WTC11 (cell line): ENCODE measurements around the gene GSDMA. TPM values are rescaled to one million over a fixed set of nuclear protein-coding genes. Genes with fewer than 3 reads are reported as not detected.

Experiments used
- ATF2 ChIP-seq: sonication (generic); formaldehyde crosslinking; IDR thresholded peaks from 2 replicates; pipeline ENCODE4 v1.8.1; 2022; ENCODE audit warnings: low read depth, missing genetic modification reagents, borderline replicate concordance
- ATF3 ChIP-seq: sonication (generic); formaldehyde crosslinking; conservative IDR thresholded peaks from 2 replicates; pipeline ENCODE4 v1.8.1; 2022; ENCODE audit warnings: mild to moderate bottlenecking, missing genetic modification reagents
- CREM ChIP-seq: sonication (generic); formaldehyde crosslinking; IDR thresholded peaks from 2 replicates; pipeline ENCODE4 v1.8.1; 2022; ENCODE audit warnings: mild to moderate bottlenecking, missing genetic modification reagents, moderate library complexity
- ELF4 ChIP-seq: sonication (generic); formaldehyde crosslinking; IDR thresholded peaks from 2 replicates; pipeline ENCODE4 v1.8.1; 2022; ENCODE audit warnings: low read depth, mild to moderate bottlenecking, moderate library complexity, missing genetic modification reagents
- EMX1 ChIP-seq: fragments of 250-450 bp; sonication (Bioruptor Pico); IDR thresholded peaks from 2 replicates; pipeline ENCODE4 v1.8.0; 2021; ENCODE audit warnings: mild to moderate bottlenecking
- FOXJ3 ChIP-seq: sonication (generic); formaldehyde crosslinking; IDR thresholded peaks from 2 replicates; pipeline ENCODE4 v1.9.0; 2021; ENCODE audit warnings: missing genetic modification reagents, mild to moderate bottlenecking, borderline replicate concordance
- FOXK1 ChIP-seq: sonication (generic); formaldehyde crosslinking; IDR thresholded peaks from 2 replicates; pipeline ENCODE4 v1.8.0; 2022; ENCODE audit warnings: mild to moderate bottlenecking, moderate library complexity, missing genetic modification reagents
- HMGA2 ChIP-seq: fragments of 250-450 bp; sonication (Bioruptor Pico); IDR thresholded peaks from 2 replicates; pipeline ENCODE4 v1.4.0; 2021; ENCODE audit warnings: mild to moderate bottlenecking, moderate library complexity
- HMGXB4 ChIP-seq: sonication (generic); formaldehyde crosslinking; IDR thresholded peaks from 2 replicates; pipeline ENCODE4 v1.8.1; 2023; ENCODE audit warnings: mild to moderate bottlenecking, moderate library complexity, missing genetic modification reagents
- JUN ChIP-seq: sonication (generic); formaldehyde crosslinking; IDR thresholded peaks from 2 replicates; pipeline ENCODE4 v1.8.0; 2023; ENCODE audit warnings: mild to moderate bottlenecking, missing genetic modification reagents
- MXD4 ChIP-seq: fragments of 250-450 bp; sonication (Bioruptor Pico); IDR thresholded peaks from 2 replicates; pipeline ENCODE4 v1.8.0; 2021; ENCODE audit warnings: mild to moderate bottlenecking, moderate library complexity, borderline replicate concordance
- MYBL2 ChIP-seq: sonication (generic); formaldehyde crosslinking; IDR thresholded peaks from 2 replicates; pipeline ENCODE4 v1.8.1; 2023; ENCODE audit warnings: mild to moderate bottlenecking, moderate library complexity, missing genetic modification reagents
- NR2C2 ChIP-seq: sonication (generic); formaldehyde crosslinking; IDR thresholded peaks from 2 replicates; pipeline ENCODE4 v1.8.0; 2022; ENCODE audit warnings: mild to moderate bottlenecking, missing genetic modification reagents
- PRRX2 ChIP-seq: fragments of 250-450 bp; sonication (Bioruptor Pico); IDR thresholded peaks from 2 replicates; pipeline ENCODE4 v1.8.0; 2021; ENCODE audit warnings: mild to moderate bottlenecking
- SMAD3 ChIP-seq: sonication (generic); formaldehyde crosslinking; IDR thresholded peaks from 2 replicates; pipeline ENCODE4 v1.8.0; 2022; ENCODE audit warnings: missing genetic modification reagents, mild to moderate bottlenecking, borderline replicate concordance
- SOX15 ChIP-seq: fragments of 250-450 bp; sonication (Bioruptor Pico); IDR thresholded peaks from 2 replicates; pipeline ENCODE4 v1.9.0; 2021; ENCODE audit warnings: mild to moderate bottlenecking
- ZBTB21 ChIP-seq: sonication (generic); formaldehyde crosslinking; IDR thresholded peaks from 2 replicates; pipeline ENCODE4 v1.8.1; 2023; ENCODE audit warnings: mild to moderate bottlenecking, missing genetic modification reagents, borderline replicate concordance
- ZNF138 ChIP-seq: sonication (generic); formaldehyde crosslinking; conservative IDR thresholded peaks from 2 replicates; pipeline ENCODE4 v1.8.1; 2022; ENCODE audit warnings: mild to moderate bottlenecking, moderate library complexity, missing genetic modification reagents
- ZNF219 ChIP-seq: sonication (generic); formaldehyde crosslinking; IDR thresholded peaks from 2 replicates; pipeline ENCODE4 v1.8.0; 2023; ENCODE audit warnings: missing genetic modification reagents, mild to moderate bottlenecking, borderline replicate concordance
- ZNF532 ChIP-seq: fragments of 250-450 bp; sonication (Bioruptor Pico); IDR thresholded peaks from 2 replicates; pipeline ENCODE4 v1.9.0; 2021; ENCODE audit warnings: mild to moderate bottlenecking, borderline replicate concordance
- ZSCAN18 ChIP-seq: fragments of 250-450 bp; sonication (Bioruptor Pico); IDR thresholded peaks from 2 replicates; pipeline ENCODE4 v2.1.2; 2022; ENCODE audit warnings: mild to moderate bottlenecking, moderate library complexity
- total RNA-seq: library from RNA; stranded (reverse); gene quantifications from 3 replicates; pipeline ENCODE4 v1.2.3, GENCODE V29; 2021
- TF ChIP-seq, protein P1 (sequence below): sonication (generic); formaldehyde crosslinking; IDR thresholded peaks from 2 replicates; pipeline ENCODE4 v1.8.1; 2022; ENCODE audit warnings: low read depth, mild to moderate bottlenecking, moderate library complexity, missing genetic modification reagents, borderline replicate concordance
- TF ChIP-seq, protein P2 (sequence below): sonication (generic); formaldehyde crosslinking; conservative IDR thresholded peaks from 2 replicates; pipeline ENCODE4 v1.8.1; 2023; ENCODE audit warnings: mild to moderate bottlenecking, low read depth, missing genetic modification reagents, moderate library complexity
- TF ChIP-seq, protein P3 (sequence below): fragments of 250-450 bp; sonication (Bioruptor Pico); IDR thresholded peaks from 2 replicates; pipeline ENCODE4 v1.9.0; 2021; ENCODE audit warnings: mild to moderate bottlenecking

The GSDMA gene
- total RNA-seq, 1 experiment from 2014 or later: not detected

DNA sequence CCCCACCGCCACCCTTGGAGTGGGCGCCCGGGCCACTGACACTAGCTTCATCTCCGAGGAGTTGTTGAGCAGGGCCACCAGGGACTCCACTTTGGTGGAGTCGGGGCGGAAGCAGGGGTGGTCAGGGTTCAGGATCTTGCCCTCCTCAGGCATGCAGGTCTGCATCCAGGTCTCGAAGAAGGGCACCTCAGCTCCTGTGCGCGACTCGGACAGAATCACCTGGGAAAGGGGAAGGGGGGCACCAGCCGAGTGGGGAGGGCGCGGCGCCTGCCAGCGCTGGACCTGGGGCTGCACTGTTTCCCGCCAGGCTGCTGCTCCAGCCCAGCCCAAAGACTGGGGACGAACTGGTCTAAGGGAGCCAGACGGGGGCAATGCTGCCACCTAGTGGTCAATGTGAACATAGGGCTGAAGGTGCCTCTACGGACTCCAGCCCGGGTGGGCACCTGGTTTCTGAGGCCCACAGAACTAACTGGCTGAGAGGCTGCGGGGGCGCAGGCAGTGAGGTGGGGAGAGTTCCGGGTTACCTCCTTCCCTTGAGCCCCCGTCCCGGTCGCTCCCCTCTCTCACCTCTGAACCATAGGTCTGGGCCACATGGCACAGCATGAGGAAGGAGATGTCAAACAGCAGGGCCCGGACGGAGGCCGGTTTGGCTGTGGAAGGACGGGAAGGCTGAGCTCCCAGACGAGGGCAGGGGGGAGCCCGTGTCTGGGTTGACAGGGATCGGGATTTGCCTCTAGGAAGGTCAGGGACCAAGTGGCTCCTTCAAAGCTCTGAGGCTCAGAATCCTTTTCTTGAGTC is 64.2 kb downstream of the GSDMA start (continued):
- TF ChIP-seq, protein P1, sequence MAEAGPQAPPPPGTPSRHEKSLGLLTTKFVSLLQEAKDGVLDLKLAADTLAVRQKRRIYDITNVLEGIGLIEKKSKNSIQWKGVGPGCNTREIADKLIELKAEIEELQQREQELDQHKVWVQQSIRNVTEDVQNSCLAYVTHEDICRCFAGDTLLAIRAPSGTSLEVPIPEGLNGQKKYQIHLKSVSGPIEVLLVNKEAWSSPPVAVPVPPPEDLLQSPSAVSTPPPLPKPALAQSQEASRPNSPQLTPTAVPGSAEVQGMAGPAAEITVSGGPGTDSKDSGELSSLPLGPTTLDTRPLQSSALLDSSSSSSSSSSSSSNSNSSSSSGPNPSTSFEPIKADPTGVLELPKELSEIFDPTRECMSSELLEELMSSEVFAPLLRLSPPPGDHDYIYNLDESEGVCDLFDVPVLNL (CRISPR knock-in tag): peak; percentile 48; the same call in 1 of the 2 replicates
- TF ChIP-seq ZNF138 (CRISPR knock-in tag) (no peak), MXD4 (no peak), EMX1 (CRISPR knock-in tag) (no peak), JUN (no peak), ATF3 (no peak), ELF4 (no peak), HMGA2 (CRISPR knock-in tag) (no peak), CREM (no peak), FOXJ3 (CRISPR knock-in tag) (no peak), FOXK1 (CRISPR knock-in tag) (no peak), ZNF219 (no peak), SOX15 (CRISPR knock-in tag) (no peak), SMAD3 (no peak), PRRX2 (CRISPR knock-in tag) (no peak), ATF2 (CRISPR knock-in tag) (no peak), MYBL2 (CRISPR knock-in tag) (no peak), HMGXB4 (CRISPR knock-in tag) (peak; percentile 29; the same call in 1 of the 2 replicates), ZSCAN18 (CRISPR knock-in tag) (no peak), NR2C2 (CRISPR knock-in tag) (0 out of 2 replicates have a peak, but pooled peaks have one; percentile 18), ZNF532 (CRISPR knock-in tag) (no peak), ZBTB21 (CRISPR knock-in tag) (no peak)
- TF ChIP-seq, protein P2, sequence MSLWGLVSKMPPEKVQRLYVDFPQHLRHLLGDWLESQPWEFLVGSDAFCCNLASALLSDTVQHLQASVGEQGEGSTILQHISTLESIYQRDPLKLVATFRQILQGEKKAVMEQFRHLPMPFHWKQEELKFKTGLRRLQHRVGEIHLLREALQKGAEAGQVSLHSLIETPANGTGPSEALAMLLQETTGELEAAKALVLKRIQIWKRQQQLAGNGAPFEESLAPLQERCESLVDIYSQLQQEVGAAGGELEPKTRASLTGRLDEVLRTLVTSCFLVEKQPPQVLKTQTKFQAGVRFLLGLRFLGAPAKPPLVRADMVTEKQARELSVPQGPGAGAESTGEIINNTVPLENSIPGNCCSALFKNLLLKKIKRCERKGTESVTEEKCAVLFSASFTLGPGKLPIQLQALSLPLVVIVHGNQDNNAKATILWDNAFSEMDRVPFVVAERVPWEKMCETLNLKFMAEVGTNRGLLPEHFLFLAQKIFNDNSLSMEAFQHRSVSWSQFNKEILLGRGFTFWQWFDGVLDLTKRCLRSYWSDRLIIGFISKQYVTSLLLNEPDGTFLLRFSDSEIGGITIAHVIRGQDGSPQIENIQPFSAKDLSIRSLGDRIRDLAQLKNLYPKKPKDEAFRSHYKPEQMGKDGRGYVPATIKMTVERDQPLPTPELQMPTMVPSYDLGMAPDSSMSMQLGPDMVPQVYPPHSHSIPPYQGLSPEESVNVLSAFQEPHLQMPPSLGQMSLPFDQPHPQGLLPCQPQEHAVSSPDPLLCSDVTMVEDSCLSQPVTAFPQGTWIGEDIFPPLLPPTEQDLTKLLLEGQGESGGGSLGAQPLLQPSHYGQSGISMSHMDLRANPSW (CRISPR knock-in tag): no peak
- TF ChIP-seq, protein P3, sequence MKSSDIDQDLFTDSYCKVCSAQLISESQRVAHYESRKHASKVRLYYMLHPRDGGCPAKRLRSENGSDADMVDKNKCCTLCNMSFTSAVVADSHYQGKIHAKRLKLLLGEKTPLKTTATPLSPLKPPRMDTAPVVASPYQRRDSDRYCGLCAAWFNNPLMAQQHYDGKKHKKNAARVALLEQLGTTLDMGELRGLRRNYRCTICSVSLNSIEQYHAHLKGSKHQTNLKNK (CRISPR knock-in tag): no peak
